Subcutaneous adipose tissue (tissue), 4 donors: ENCODE results near the gene HAUS1. TPM values are rescaled to one million over a fixed set of nuclear protein-coding genes. Genes with fewer than 3 reads are reported as not detected.

ENCODE experiments used
- total RNA-seq, 4 donors: library from RNA; depleted of rRNA; stranded (reverse); fragments of >200 nt; gene quantifications; one replicate each; pipeline ENCODE4 v1.1.0, GENCODE V29; 2016
- TF ChIP-seq, protein P1 (sequence below): fragments of 450-650 bp; IDR thresholded peaks from one replicate; pipeline ENCODE4 v1.5.1; 2016; ENCODE audit warnings: low read depth, mild to moderate bottlenecking, control low read depth, antibody characterized with exemption, moderate library complexity

HAUS1 gene
- total RNA-seq, 4 donors from 2014 or later, result 27.2 to 43.4 (median 33.5) TPM

DNA sequence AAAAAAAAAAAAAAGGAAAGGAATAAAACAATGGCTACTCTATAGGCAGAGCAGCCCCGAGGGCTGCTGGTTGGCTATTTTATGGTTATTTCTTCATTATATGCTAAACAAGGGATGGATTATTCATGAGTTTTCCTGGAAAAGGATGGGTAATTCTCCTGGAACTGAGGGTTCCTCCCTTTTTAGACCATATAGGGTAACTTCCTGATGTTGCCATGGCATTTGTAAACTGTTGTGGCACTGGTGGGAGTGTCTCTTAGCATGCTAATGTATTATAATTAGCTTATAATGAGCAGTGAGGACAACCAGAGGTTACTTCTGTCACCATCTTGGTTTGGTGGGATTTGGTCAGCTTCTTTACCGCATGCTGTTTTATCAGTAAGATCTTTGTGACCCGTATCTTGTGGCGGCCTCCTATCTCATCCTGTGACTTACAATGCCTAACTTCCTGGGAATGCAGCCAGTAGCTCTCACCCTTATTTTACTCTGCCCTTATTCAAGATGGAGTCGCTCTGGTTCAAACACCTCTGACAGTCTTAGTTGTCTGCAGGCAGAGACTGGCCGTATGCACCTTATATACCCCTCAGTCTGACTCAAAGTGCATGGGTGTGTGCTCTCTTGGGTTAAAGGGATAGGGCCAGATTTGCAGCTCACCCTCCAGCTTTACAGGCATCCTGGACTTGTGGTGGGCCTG, 57.7 kb downstream of the HAUS1 start:
- TF ChIP-seq, protein P1, sequence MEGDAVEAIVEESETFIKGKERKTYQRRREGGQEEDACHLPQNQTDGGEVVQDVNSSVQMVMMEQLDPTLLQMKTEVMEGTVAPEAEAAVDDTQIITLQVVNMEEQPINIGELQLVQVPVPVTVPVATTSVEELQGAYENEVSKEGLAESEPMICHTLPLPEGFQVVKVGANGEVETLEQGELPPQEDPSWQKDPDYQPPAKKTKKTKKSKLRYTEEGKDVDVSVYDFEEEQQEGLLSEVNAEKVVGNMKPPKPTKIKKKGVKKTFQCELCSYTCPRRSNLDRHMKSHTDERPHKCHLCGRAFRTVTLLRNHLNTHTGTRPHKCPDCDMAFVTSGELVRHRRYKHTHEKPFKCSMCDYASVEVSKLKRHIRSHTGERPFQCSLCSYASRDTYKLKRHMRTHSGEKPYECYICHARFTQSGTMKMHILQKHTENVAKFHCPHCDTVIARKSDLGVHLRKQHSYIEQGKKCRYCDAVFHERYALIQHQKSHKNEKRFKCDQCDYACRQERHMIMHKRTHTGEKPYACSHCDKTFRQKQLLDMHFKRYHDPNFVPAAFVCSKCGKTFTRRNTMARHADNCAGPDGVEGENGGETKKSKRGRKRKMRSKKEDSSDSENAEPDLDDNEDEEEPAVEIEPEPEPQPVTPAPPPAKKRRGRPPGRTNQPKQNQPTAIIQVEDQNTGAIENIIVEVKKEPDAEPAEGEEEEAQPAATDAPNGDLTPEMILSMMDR, result no peak

DNA sequence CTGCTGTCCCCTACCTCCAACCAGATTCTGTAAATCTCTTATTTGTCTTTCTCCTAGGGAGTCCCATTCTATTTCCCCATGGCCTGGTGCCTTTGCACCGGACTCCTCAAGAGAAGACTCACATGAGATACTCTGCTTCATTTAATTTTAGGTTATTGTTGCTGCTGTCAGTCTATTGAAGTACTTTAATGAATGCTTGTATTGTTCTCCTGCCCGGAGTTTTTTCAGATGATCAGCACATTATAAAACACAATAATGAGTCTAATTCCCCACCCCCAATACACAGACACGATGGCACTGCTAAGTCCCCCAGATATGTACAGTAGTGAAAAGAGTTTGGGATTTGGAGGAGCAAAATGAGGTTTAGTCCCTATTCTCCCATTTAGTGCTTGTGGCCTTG, 58.9 kb downstream of the HAUS1 start:
- TF ChIP-seq, protein P1, result no peak

DNA sequence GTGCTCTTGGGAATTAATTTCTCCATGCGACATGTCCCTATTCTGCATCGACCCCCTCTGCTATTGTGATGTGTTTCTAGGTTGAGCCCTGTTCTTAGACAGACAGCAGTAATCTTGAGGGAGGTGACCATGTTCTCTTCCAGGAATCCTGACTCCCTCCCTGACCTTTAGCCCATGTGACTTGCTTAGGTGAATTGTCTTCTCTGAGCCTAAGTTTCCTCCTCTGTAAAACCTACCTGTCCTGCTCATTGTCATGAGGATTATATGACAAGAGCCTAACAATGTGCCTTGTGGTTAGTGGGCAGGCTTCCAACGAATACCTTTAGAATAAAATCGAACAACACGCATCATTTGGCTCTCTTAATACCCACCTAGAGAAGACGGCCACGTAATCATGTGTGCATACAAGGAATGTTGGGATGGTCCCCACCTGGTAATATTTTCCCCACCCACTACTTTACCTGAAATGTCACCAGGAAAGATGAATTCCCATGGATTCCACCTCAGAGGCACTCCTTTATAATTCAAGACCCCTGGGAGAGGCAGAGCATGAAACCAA, 59.8 kb downstream of the HAUS1 start:
- TF ChIP-seq, protein P1, result no peak

DNA sequence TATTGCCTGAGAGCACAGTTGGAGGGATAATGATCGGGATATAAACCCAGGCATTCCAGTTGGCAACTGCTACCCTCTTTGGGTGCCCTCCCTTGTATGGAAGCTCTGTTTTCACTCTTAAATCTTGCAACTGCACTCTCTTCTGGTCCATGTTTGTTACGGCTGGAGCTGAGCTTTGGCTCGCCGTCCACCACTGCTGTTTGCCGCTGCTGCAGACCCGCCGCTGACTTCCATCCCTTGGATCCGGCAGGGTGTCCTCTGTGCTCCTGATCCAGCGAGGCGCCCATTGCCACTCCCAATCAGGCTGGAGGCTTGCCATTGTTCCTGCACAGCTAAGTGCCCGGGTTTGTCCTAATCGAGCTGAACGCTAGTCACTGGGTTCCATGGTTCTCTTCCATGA, 60.7 kb downstream of the HAUS1 start:
- TF ChIP-seq, protein P1, result no peak

DNA sequence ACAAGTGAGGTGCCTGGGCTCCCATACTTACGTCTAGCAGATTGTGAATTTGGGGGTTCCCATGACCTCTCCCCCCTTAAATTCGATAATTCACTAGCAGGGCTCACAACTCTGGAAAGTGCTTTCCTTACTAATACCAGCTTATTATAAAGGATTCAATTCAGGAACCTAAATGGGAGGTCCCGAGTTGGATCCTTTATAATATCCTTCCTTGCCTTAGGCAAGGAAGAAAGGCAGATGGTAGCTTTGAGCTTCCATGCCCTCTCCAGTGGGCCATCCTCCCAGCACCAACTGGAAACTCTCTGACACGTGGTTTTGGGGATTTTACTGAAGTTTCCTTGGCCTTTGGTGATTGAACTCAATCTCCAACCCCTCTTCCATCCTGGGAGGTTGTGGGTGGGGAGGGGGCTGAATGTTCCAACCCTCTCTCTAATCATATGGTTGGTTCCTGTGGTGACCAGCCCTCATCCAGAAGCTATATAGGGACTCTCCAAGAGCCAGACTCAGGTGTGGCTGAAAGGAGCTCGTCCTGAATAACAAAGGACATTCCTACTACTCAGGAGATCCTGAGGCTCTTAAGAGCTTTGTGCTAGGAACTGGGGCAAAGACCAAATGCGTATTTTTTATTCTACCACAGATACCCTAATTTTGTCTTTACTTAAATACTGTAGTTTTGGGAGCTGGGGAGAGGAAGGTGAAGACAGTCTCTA, 62.2 kb downstream of the HAUS1 start:
- TF ChIP-seq, protein P1, result no peak

DNA sequence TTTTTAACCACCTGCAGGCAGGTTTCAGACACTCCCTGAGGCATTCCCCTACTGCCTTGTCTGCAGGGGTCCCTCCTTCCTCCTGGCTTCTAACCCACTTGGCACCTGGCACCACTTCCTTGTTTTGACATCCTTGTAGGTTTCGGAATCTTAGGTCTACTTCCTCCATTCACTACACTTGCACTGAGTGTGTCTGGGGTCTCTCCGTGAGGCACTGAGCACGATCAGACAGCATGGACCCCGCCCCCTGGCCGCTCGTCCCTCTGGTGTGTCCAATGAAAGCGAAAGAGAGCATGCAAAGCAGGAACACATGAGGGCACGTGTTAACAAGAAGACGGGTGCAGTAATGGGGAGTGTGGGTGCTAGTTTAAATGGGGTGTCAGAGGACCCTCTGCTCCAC, 63.8 kb downstream of the HAUS1 start:
- TF ChIP-seq, protein P1, result no peak

DNA sequence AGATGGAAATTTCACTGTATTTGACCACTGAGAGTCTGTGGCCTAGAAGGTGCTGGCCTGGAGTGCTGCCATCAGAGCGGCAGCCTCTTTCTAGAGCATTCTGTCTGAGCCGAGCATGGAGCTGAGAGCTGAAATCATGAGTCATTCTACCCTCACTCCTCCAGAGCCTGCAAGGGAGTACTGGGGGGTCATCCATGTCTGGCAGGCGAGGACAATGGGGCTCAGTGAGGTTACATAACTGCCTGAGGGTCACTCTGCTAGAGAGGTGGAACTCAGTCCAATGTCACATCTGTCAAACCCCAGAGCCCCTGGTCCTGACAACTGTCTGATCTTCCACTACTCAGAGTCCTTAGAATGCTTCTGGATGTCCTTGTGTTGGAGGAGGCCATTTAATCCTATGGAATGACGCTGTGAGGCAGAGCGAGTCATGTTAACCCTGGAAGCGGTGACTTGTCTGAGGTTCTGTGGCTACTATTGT, 65.3 kb downstream of the HAUS1 start:
- TF ChIP-seq, protein P1, result no peak
